Midbrain (tissue), 1 donor: ENCODE measurements around the gene NOXA1.

Experiments used
- DNase-seq: peaks from one replicate; lab custom pipeline; 2025; lab: John Stamatoyannopoulos, UW

Gene NOXA1

GRCh38 chr9:137427454-137428310 is 4.5 kb downstream of the NOXA1 start:
- DNase-seq, result no peak

- DNase-seq, result no peak
Observed at GRCh38 chr9:137428311-137428630, 5.1 kb downstream of the NOXA1 start.

DNA sequence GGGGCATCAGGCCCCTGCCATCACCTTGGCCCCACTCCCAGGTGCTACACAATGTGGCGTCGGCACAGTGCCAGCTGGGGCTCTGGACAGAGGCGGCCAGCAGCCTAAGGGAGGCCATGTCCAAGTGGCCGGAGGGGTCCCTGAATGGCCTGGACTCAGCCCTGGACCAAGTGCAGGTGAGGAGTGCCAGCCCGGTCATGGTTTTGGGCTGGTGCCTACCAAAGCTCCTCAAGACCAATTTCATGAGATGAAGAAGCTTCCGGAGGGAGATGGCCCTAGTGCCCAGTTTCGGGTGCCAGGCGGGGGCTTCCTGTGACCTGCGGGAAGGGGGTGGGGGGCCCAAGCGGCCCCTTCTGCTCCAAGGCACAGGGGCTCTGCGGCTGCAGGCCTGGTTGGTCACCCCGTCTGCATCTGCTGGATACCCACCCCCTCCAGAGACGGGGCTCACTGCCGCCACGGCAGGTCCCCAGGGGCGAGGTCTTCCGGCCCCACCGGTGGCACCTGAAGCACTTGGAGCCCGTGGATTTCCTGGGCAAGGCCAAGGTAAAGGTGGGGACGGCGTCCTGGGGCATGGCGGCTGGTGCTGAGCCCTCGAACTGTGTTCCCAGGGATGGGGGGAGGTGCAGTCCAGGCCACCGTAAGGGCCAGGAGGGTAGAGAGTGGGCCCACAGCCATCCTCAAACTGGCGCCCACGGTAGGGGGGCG is 5.8 kb downstream of the NOXA1 start:
- DNase-seq, result no peak

DNA sequence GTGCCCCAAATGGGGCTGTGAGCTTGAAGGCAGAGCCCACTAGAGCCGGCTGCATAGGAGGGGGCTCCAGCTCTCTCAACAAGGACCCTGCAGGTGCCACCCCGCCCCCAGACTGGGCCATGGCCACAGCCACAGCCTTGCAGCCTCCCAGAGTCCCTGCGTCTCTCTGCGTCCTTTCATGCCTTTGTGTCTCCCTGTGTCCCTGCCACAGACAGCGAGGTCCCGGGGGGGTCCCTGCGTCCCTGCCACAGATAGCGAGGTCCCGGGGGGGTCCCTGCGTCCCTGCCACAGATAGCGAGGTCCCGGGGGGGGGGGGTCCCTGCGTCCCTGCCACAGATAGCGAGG is 6.3 kb downstream of the NOXA1 start:
- DNase-seq, result no peak

DNA sequence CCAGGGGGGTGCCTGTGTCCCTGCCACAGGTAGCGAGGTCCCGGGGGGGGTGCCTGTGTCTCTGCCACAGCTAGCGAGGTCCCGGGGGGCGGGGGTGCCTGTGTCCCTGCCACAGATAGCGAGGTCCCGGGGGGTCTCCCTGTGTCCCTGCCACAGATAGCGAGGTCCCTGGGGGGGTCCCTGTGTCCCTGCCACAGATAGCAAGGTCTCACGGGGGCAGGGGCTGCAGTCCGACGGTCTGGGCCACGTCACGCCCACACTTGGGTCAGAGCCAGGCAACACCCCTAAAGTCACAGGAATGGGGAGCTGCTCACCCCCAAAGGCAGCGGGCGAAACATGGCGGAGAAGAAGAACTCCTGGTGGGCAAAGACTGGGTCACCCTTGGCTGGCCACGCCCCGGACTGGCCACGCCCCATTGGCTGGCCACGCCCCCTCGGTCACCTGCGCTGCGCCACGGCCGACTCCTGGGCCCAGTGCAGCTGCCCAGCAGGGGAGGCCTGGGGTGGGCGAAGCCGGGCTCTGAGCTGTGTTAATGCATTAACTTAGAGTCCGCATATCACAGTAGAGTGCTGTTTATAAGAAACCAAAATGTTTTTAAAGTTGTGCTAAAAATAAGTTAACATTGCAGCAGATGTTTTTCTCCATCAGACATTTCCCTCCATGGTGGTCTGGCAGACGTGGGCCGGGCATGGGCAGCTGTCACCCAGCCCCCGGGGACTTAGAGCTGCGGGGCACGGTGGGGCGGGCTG is 7.0 kb downstream of the NOXA1 start:
- DNase-seq, result no peak

- DNase-seq, result no peak
Observed at GRCh38 chr9:137430723-137431415, 7.7 kb downstream of the NOXA1 start.

DNA sequence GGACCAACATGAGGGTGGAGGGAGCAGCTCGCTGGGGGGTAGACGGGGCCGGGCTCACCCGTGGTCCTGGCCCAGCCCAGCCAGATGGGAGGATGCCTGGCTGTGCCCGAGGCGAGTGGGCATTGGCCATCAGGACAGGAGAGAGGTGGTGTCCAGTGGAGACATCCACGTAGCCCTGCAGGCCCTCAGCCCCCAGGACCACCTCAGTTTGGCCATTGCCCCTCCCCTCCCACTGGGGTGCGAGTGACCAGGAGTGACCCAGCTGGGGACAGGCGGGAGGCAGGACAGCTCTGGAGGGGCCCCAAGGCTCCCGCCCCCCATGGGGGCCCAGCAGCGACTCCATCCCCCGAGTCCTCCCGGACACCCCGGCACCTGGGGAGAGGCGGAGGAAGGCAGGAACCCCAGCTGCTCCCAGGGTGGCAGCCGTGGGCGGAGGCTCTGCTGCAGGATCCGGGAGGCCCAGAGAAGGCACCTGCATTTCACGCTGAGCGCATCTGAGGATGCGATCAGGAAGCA is 8.3 kb downstream of the NOXA1 start:
- no peak for DNase-seq

DNA sequence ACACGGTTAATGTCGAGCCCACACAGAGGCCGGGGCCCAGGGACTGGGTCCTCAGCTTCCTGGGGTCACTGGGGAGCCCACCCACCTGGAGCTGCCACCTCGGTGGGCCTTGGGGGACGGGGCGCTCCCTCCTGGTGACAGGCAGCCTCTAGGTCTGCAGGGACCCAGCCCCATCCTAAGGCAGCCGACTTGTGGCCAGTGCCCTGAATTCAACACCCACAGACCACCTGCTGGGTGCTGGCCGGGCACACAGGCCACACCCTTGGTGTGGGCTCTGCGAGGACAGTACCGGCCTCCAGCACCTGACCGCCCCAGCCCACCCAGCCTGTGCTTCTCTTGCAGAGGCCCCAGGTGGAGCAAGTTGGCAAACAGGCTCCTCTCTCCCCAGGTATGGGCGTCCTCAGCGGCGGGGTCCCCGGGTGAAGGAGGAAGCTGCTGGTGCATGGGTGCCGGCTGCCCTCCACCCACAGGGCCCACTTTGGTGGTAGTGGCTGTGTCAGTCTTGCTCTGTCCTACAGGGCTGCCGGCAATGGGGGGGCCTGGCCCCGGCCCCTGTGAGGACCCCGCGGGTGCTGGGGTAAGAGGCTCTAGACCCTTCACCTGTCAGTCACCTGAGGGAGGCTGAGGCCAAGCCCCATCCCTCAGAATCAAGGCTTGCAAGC is 9.6 kb downstream of the NOXA1 start:
- no peak for DNase-seq

- DNase-seq, result no peak
Observed at GRCh38 chr9:137433349-137433915, 10.2 kb downstream of the NOXA1 start.

DNA sequence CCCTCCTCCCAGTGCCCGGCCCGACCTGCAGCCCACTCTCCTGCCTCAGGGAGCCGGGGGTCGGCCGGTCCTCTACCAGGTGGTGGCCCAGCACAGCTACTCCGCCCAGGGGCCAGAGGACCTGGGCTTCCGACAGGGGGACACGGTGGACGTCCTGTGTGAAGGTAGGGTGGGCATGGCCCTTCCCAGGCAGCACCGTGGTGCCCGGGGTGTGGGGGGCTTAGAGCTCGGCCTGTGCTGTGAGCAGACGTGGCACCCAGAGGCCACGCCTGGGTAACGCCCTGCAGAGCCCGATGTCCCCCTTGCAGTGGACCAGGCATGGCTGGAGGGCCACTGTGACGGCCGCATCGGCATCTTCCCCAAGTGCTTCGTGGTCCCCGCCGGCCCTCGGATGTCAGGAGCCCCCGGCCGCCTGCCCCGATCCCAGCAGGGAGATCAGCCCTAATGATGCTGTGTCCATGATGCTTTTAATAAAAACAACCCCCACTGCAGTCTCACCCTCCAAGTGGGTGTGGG is 10.8 kb downstream of the NOXA1 start:
- DNase-seq, result no peak

GRCh38 chr9:137434498-137435380 is 11.5 kb downstream of the NOXA1 start:
- DNase-seq, result no peak

DNA sequence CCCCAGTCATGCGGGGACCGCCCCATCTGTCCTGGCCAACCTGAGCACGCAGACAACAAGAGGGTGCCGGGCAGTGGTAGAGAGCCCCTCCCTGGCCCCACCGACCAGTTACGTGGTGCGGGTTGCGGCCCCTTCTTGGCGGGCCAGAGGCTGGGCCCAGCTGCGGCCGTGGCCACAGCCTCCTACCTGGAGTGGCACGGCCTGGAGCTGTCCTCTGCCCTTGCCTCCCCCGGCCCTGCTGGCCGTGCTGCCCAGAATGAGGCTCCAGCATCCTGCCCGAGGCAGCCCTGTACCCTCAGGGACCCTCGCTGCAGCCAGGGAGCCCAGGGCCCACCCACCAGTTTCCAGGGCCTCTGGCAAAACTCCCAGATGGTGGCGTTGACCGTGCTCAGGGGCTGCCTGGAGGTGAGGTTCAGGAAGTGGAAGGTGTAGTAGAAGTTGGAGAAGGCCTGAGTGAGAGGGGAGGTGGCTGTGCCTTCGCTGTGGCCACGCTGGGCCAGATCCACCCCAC is 12.2 kb downstream of the NOXA1 start:
- DNase-seq, result no peak

DNA sequence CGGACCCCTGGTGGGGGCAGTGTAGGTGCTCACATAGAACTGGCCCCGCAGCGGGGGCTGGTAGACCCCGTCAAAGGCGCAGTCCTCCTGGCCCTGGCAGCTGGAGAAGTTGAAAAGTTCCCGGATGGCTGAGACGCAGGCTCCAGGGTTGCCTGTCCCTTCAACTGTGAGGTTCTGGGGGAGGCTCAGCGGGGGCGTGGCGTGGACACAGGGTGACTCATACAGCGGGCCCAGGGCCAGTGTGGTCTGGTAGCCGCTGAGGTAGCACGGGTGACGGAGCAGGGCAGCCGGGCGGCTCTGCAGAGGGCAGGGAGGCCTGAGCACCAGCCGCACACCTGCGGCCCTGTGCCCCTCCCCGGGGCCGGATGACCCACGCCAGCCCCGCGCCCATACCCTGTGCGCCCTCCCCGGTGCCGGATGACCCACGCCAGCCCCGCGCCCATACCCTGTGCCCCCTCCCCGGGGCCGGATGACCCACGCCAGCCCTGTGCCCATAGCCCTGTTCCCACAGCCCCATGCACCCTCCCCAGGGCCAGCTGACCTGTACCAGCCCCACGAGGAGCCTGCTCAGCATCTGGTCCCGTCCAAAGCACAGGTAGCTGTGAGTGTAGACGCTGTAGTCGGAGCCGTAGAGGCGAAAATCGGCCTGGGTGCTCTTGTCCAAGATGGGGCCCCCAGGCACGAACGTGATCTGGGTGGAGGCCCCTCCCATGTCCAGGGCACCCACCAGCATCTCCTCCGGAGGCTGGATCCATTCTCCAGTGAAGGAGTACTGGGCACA is 13.0 kb downstream of the NOXA1 start:
- DNase-seq, result no peak

DNA sequence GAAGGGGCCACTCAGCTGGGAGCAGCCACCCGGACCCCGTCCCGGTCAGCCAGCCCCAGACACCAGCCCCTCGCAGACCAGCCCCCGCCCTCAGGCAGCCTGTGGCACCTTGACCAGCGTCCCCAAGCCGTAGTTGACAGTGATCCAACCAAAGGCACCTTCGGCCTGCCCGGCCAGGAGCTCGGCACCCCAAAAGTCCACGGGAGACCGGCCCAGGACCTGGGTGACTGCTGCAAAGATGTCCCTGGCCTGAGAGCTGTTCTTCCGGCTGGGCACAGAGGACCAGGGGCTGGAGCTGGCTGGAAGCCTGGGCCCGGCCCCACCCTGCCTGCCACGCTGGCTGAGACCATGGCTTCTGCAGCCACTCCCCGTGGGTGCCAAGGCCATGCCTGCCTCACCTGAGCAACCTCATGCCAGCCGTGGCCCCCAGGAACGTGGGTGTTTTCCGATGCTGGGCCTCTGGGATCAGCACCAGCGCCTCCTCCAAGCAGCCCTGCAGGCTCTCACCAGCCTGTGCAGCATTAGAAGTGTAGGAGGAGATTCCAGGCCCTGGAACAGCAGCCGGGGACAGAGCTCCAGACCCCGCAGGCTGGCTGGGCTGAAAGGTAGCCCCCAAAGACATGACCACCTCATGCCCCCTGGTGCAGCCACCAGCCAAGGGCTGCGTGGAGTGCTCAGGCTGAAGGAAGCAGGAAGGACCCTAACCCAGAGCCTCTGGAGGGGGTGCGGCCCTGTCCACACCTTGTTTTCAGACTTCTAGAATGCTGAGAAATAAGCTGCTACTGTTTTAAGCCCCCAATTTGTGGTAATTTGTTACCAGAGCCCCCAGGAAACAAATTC is 13.8 kb downstream of the NOXA1 start:
- no peak for DNase-seq

- DNase-seq, result no peak
Observed at GRCh38 chr9:137437691-137438590, 14.7 kb downstream of the NOXA1 start.

- no peak for DNase-seq
Observed at GRCh38 chr9:137438591-137439157, 15.5 kb downstream of the NOXA1 start.
